GM23338 (cell line): ENCODE data around the gene SLC6A1. TPM values are rescaled to one million over a fixed set of nuclear protein-coding genes. Genes with fewer than 3 reads are reported as not detected.

Experiments
- ATAC-seq: fragments of 200-7000 bp; cut with Tn5 transposase; 3 replicates; pipeline ENCODE4 v1.9.1; 2020
- DNase-seq: peaks from one replicate; pipeline ENCODE4 v3.0.0-alpha.2; 2015; ENCODE audit warnings: low spot score
- H2AFZ ChIP-seq: fragments of 200-600 bp; sonication (generic); 2 replicates; pipeline ENCODE4 v1.8.0; 2016; ENCODE audit warnings: antibody characterized with exemption, mild to moderate bottlenecking, moderate library complexity
- H3F3A ChIP-seq: fragments of 200-600 bp; sonication (generic); replicated peaks from 2 replicates; pipeline ENCODE4 v1.8.0; 2017; ENCODE audit warnings: antibody characterized with exemption, mixed run types, low read depth
- H3K27ac ChIP-seq: fragments of 200-600 bp; sonication (generic); 2 replicates; pipeline ENCODE4 v1.6.1; 2016; ENCODE audit warnings: low read depth
- H3K27me3 ChIP-seq: fragments of 200-600 bp; sonication (generic); 2 replicates; pipeline ENCODE4 v1.8.0; 2016; ENCODE audit warnings: mild to moderate bottlenecking, mixed run types, moderate library complexity; ENCODE audit not compliant: insufficient read depth
- H3K36me3 ChIP-seq: fragments of 200-600 bp; sonication (generic); 2 replicates; pipeline ENCODE4 v1.8.0; 2016; ENCODE audit warnings: mild to moderate bottlenecking; ENCODE audit not compliant: insufficient read depth
- H3K4me1 ChIP-seq: fragments of 200-600 bp; sonication (generic); 2 replicates; pipeline ENCODE4 v1.8.0; 2016; ENCODE audit warnings: mild to moderate bottlenecking, moderate library complexity; ENCODE audit not compliant: insufficient read depth
- H3K4me2 ChIP-seq: fragments of 200-600 bp; sonication (generic); 2 replicates; pipeline ENCODE4 v1.7.1; 2017; ENCODE audit warnings: mixed run types
- H3K4me3 ChIP-seq: fragments of 200-600 bp; sonication (generic); 2 replicates; pipeline ENCODE4 v1.6.1; 2016; ENCODE audit warnings: mixed run types
- H3K79me2 ChIP-seq: fragments of 200-600 bp; sonication (generic); replicated peaks from 2 replicates; pipeline ENCODE4 v1.8.0; 2017; ENCODE audit warnings: mild to moderate bottlenecking; ENCODE audit not compliant: insufficient read depth
- H3K9me2 ChIP-seq: fragments of 200-600 bp; sonication (generic); 2 replicates; pipeline ENCODE4 v1.8.0; 2017; ENCODE audit not compliant: insufficient read depth
- H4K20me1 ChIP-seq: fragments of 200-600 bp; sonication (generic); replicated peaks from 2 replicates; pipeline ENCODE4 v1.8.0; 2017; ENCODE audit warnings: mild to moderate bottlenecking; ENCODE audit not compliant: insufficient read depth
- H3K27ac Mint-ChIP-seq: 2 replicates; pipeline ENCODE4 v1.8.0; 2020; ENCODE audit warnings: inconsistent platforms, mild to moderate bottlenecking, moderate library complexity, mixed read lengths
- H3K27me3 Mint-ChIP-seq: 3 replicates; pipeline ENCODE4 v1.8.0; 2022; ENCODE audit warnings: low read depth, mild to moderate bottlenecking, moderate library complexity, mixed read lengths, inconsistent platforms; ENCODE audit not compliant: insufficient read depth, poor library complexity
- H3K36me3 Mint-ChIP-seq: 3 replicates; pipeline ENCODE4 v1.8.0; 2021; ENCODE audit warnings: low read depth, mild to moderate bottlenecking, inconsistent platforms, moderate library complexity, mixed read lengths
- H3K4me1 Mint-ChIP-seq: 3 replicates; pipeline ENCODE4 v1.8.0; 2020; ENCODE audit warnings: mild to moderate bottlenecking, inconsistent platforms, mixed read lengths
- H3K4me3 Mint-ChIP-seq: 3 replicates; pipeline ENCODE4 v1.8.0; 2021; ENCODE audit warnings: moderate library complexity, mild to moderate bottlenecking, inconsistent platforms, mixed read lengths
- H3K9me3 Mint-ChIP-seq: 3 replicates; pipeline ENCODE4 v1.8.0; 2020; ENCODE audit warnings: moderate library complexity, mild to moderate bottlenecking, inconsistent platforms, mixed read lengths
- CREB1 ChIP-seq: fragments of 250-450 bp; sonication (Bioruptor Pico); IDR thresholded peaks from 2 replicates; pipeline ENCODE4 v1.5.0; 2020; ENCODE audit warnings: low read depth, mild to moderate bottlenecking, moderate library complexity
- EZH2 ChIP-seq: fragments of 200-600 bp; sonication (generic); IDR thresholded peaks from one replicate; pipeline ENCODE4 v1.8.0; 2017; ENCODE audit warnings: antibody characterized with exemption, mild to moderate bottlenecking, low read depth; ENCODE audit not compliant: unreplicated experiment
- NANOG ChIP-seq: IDR thresholded peaks from 2 replicates; pipeline ENCODE4 v1.6.1; 2016; ENCODE audit warnings: antibody characterized with exemption, borderline replicate concordance
- POLR2AphosphoS5 ChIP-seq: IDR thresholded peaks from 2 replicates; pipeline ENCODE4 v1.6.1; 2016; ENCODE audit warnings: antibody characterized with exemption, low read depth
- STAT1 ChIP-seq: IDR thresholded peaks from one replicate; pipeline ENCODE4 v1.6.1; 2016; ENCODE audit warnings: antibody characterized with exemption; ENCODE audit not compliant: unreplicated experiment
- polyA plus RNA-seq: library from polyadenylated mRNA; unstranded; fragments of >200 nt; fragmentation: Nextera tagmentation; extraction: Ambion mirVana; gene quantifications from 2 replicates; pipeline ENCODE4 v1.2.1, GENCODE V29; 2016
- total RNA-seq: library from RNA; depleted of rRNA; stranded (reverse); fragments of >200 nt; shearing (Covaris generic); gene quantifications from 2 replicates; pipeline ENCODE4 v1.2.3, GENCODE V29; 2014
- TF ChIP-seq, protein P1 (sequence below), 2 experiments: fragments of 200-600 bp in 1 of 2; sonication (generic) in 1 of 2; conservative IDR thresholded peaks; 2 replicates each; pipeline versions ENCODE4 v1.5.1 to v1.6.1; 2016 to 2017; ENCODE audit warnings: antibody characterized with exemption in 2 of 2, low read depth in 2 of 2, mild to moderate bottlenecking in 2 of 2, moderate library complexity in 1 of 2
- TF ChIP-seq, protein P2 (sequence below): IDR thresholded peaks from one replicate; pipeline ENCODE4 v1.6.1; 2018; ENCODE audit warnings: antibody characterized with exemption; ENCODE audit not compliant: unreplicated experiment
- TF ChIP-seq, protein P3 (sequence below): fragments of 250-450 bp; sonication (Bioruptor Pico); IDR thresholded peaks from 2 replicates; pipeline ENCODE4 v1.5.0; 2020; ENCODE audit warnings: mild to moderate bottlenecking, moderate library complexity

Gene SLC6A1
- total and polyA plus RNA-seq, 2 experiments from 2014 or later, result 0.16 to 0.28 TPM

DNA sequence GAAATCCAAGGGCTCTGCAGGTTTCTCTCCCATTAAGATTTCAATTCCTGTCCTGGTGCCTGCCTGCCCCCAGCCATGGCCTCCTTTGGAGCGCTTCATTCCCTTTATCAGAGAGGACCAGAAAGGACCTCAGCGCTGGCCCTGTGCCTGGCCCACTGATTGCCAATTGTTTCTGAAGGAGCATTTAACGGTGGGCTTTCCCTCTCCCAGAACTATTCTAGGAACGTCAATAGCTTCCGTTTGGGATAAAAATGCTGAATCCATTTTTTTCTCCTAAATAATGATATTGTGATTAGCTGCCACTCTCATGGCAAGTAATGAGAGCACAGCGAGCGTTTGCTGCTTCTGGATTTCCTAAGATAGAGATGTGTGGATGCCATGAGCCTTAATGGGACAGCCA, 12.2 kb upstream of the SLC6A1 start:
- Mint-ChIP-seq H3K27ac (no peak overlapping the region), H3K9me3 (no peaks in the 10 kb centered on the region), H3K4me3 (no peak overlapping the region), H3K27me3 (peaks cover 5% of the 10 kb centered on the region), H3K36me3 (no peaks in the 10 kb centered on the region), H3K4me1 (peaks cover 28% of the 10 kb centered on the region)
- no peaks in the 10 kb centered on the region for H3K79me2 ChIP-seq
- DNase-seq (no peak), ATAC-seq (no peak)
- no peak overlapping the region for H3K4me3 ChIP-seq
- H3K27me3 ChIP-seq, result no peaks in the 10 kb centered on the region
- no peaks in the 10 kb centered on the region for H3K36me3 ChIP-seq
- no peak overlapping the region for H2AFZ ChIP-seq
- H3K9me2 ChIP-seq, result no peaks in the 10 kb centered on the region
- no peaks in the 10 kb centered on the region for H4K20me1 ChIP-seq
- TF ChIP-seq, protein P1, sequence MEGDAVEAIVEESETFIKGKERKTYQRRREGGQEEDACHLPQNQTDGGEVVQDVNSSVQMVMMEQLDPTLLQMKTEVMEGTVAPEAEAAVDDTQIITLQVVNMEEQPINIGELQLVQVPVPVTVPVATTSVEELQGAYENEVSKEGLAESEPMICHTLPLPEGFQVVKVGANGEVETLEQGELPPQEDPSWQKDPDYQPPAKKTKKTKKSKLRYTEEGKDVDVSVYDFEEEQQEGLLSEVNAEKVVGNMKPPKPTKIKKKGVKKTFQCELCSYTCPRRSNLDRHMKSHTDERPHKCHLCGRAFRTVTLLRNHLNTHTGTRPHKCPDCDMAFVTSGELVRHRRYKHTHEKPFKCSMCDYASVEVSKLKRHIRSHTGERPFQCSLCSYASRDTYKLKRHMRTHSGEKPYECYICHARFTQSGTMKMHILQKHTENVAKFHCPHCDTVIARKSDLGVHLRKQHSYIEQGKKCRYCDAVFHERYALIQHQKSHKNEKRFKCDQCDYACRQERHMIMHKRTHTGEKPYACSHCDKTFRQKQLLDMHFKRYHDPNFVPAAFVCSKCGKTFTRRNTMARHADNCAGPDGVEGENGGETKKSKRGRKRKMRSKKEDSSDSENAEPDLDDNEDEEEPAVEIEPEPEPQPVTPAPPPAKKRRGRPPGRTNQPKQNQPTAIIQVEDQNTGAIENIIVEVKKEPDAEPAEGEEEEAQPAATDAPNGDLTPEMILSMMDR (conservative IDR thresholded peaks at IDR 0.05; ENCODE audit: low read depth in 2 of 2), result no peak
- TF ChIP-seq EZH2 (no peak), STAT1 (no peak), POLR2AphosphoS5 (no peak)
- TF ChIP-seq, protein P2, sequence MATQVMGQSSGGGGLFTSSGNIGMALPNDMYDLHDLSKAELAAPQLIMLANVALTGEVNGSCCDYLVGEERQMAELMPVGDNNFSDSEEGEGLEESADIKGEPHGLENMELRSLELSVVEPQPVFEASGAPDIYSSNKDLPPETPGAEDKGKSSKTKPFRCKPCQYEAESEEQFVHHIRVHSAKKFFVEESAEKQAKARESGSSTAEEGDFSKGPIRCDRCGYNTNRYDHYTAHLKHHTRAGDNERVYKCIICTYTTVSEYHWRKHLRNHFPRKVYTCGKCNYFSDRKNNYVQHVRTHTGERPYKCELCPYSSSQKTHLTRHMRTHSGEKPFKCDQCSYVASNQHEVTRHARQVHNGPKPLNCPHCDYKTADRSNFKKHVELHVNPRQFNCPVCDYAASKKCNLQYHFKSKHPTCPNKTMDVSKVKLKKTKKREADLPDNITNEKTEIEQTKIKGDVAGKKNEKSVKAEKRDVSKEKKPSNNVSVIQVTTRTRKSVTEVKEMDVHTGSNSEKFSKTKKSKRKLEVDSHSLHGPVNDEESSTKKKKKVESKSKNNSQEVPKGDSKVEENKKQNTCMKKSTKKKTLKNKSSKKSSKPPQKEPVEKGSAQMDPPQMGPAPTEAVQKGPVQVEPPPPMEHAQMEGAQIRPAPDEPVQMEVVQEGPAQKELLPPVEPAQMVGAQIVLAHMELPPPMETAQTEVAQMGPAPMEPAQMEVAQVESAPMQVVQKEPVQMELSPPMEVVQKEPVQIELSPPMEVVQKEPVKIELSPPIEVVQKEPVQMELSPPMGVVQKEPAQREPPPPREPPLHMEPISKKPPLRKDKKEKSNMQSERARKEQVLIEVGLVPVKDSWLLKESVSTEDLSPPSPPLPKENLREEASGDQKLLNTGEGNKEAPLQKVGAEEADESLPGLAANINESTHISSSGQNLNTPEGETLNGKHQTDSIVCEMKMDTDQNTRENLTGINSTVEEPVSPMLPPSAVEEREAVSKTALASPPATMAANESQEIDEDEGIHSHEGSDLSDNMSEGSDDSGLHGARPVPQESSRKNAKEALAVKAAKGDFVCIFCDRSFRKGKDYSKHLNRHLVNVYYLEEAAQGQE, result no peak
- H3K27ac ChIP-seq, result no peak overlapping the region
- H3F3A ChIP-seq, result no peaks in the 10 kb centered on the region
- no peak overlapping the region for H3K4me2 ChIP-seq
- peaks cover 13% of the 10 kb centered on the region for H3K4me1 ChIP-seq

DNA sequence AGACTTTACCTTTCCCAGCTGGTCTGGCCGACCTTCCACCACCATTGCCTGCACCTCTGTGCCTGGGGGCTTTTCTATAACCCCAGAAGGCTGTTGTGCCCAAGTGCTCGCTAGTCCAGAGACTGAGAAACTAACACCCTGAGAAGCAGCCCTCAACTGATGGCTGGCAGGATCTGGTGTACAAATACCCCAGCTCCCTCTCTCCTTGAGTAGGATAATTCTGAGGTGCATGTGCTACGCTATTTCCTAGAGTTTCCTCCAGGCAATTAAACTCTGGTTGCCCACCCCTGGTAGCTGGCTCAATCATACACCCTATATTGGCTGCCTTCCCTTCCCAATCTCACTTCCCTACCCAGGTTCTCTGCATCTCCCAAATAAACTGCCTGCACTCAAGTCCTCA, 11.5 kb upstream of the SLC6A1 start:
- Histone ChIP-seq H3K79me2 (no peaks in the 10 kb centered on the region), H3K4me2 (no peak overlapping the region), H3K4me3 (no peak overlapping the region), H3K4me1 (peaks cover 13% of the 10 kb centered on the region), H3K36me3 (no peaks in the 10 kb centered on the region), H3K27ac (no peak overlapping the region), H4K20me1 (no peaks in the 10 kb centered on the region), H2AFZ (no peak overlapping the region), H3F3A (no peaks in the 10 kb centered on the region), H3K9me2 (no peaks in the 10 kb centered on the region), H3K27me3 (no peaks in the 10 kb centered on the region)
- H3K27me3 Mint-ChIP-seq, result peaks cover 5% of the 10 kb centered on the region
- DNase-seq (no peak), ATAC-seq (no peak)
- peaks cover 28% of the 10 kb centered on the region for H3K4me1 Mint-ChIP-seq
- H3K4me3 Mint-ChIP-seq, result no peak overlapping the region
- H3K9me3 Mint-ChIP-seq, result no peaks in the 10 kb centered on the region
- H3K36me3 Mint-ChIP-seq, result no peaks in the 10 kb centered on the region
- H3K27ac Mint-ChIP-seq, result no peak overlapping the region
- TF ChIP-seq NANOG, result no peak
- TF ChIP-seq, protein P3, sequence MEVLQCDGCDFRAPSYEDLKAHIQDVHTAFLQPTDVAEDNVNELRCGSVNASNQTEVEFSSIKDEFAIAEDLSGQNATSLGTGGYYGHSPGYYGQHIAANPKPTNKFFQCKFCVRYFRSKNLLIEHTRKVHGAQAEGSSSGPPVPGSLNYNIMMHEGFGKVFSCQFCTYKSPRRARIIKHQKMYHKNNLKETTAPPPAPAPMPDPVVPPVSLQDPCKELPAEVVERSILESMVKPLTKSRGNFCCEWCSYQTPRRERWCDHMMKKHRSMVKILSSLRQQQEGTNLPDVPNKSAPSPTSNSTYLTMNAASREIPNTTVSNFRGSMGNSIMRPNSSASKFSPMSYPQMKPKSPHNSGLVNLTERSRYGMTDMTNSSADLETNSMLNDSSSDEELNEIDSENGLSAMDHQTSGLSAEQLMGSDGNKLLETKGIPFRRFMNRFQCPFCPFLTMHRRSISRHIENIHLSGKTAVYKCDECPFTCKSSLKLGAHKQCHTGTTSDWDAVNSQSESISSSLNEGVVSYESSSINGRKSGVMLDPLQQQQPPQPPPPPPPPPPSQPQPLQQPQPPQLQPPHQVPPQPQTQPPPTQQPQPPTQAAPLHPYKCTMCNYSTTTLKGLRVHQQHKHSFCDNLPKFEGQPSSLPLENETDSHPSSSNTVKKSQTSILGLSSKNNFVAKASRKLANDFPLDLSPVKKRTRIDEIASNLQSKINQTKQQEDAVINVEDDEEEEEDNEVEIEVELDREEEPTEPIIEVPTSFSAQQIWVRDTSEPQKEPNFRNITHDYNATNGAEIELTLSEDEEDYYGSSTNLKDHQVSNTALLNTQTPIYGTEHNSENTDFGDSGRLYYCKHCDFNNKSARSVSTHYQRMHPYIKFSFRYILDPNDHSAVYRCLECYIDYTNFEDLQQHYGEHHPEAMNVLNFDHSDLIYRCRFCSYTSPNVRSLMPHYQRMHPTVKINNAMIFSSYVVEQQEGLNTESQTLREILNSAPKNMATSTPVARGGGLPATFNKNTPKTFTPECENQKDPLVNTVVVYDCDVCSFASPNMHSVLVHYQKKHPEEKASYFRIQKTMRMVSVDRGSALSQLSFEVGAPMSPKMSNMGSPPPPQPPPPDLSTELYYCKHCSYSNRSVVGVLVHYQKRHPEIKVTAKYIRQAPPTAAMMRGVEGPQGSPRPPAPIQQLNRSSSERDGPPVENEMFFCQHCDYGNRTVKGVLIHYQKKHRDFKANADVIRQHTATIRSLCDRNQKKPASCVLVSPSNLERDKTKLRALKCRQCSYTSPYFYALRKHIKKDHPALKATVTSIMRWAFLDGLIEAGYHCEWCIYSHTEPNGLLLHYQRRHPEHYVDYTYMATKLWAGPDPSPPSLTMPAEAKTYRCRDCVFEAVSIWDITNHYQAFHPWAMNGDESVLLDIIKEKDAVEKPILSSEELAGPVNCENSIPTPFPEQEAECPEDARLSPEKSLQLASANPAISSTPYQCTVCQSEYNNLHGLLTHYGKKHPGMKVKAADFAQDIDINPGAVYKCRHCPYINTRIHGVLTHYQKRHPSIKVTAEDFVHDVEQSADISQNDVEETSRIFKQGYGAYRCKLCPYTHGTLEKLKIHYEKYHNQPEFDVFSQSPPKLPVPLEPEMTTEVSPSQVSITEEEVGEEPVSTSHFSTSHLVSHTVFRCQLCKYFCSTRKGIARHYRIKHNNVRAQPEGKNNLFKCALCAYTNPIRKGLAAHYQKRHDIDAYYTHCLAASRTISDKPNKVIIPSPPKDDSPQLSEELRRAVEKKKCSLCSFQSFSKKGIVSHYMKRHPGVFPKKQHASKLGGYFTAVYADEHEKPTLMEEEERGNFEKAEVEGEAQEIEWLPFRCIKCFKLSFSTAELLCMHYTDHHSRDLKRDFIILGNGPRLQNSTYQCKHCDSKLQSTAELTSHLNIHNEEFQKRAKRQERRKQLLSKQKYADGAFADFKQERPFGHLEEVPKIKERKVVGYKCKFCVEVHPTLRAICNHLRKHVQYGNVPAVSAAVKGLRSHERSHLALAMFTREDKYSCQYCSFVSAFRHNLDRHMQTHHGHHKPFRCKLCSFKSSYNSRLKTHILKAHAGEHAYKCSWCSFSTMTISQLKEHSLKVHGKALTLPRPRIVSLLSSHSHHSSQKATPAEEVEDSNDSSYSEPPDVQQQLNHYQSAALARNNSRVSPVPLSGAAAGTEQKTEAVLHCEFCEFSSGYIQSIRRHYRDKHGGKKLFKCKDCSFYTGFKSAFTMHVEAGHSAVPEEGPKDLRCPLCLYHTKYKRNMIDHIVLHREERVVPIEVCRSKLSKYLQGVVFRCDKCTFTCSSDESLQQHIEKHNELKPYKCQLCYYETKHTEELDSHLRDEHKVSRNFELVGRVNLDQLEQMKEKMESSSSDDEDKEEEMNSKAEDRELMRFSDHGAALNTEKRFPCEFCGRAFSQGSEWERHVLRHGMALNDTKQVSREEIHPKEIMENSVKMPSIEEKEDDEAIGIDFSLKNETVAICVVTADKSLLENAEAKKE, result no peak
- TF ChIP-seq, protein P1 (conservative IDR thresholded peaks at IDR 0.05; ENCODE audit: low read depth in 2 of 2), result no peak
- no peak for TF ChIP-seq CREB1 (CRISPR knock-in tag)
- TF ChIP-seq POLR2AphosphoS5, result no peak
- TF ChIP-seq STAT1, result no peak
